ENCODE results near the gene MVB12B.

MVB12B gene

GRCh38 chr9:126321742-126322141, 4.9 kb upstream of the MVB12B start:
- Histone ChIP-seq H3K9ac (ENCODE audit: low read length) (no peak overlapping the region), H3K4me1 (ENCODE audit: insufficient read depth, low read length) (peaks cover 6% of the 10 kb centered on the region), H3K4me3 (ENCODE audit: low read depth in 1 of 2, low read length in 2 of 2) (no peak overlapping the region), H3K9me3 (ENCODE audit: low read length) (no peaks in the 10 kb centered on the region), H3K27ac (ENCODE audit: low read depth, low read length) (no peak overlapping the region), H3K36me3 (ENCODE audit: insufficient read depth, low read length) (no peaks in the 10 kb centered on the region), H3K27me3 (ENCODE audit: control insufficient read depth in 1 of 2, insufficient read depth in 2 of 2, low read length in 2 of 2) (no peaks in the 10 kb centered on the region)

- H3K4me3 ChIP-seq (ENCODE audit: low read depth in 1 of 2, low read length in 2 of 2) = peak overlapping the region; percentile 38 to 59
- H3K9me3 ChIP-seq (ENCODE audit: low read length) = no peaks in the 10 kb centered on the region
- H3K9ac ChIP-seq (ENCODE audit: low read length) = no peak overlapping the region
- H3K4me1 ChIP-seq (ENCODE audit: insufficient read depth, low read length) = peaks cover 19% of the 10 kb centered on the region
- H3K36me3 ChIP-seq (ENCODE audit: insufficient read depth, low read length) = no peaks in the 10 kb centered on the region
- peak overlapping the region; percentile 63 for H3K27ac ChIP-seq (ENCODE audit: low read depth, low read length)
- no peaks in the 10 kb centered on the region for H3K27me3 ChIP-seq (ENCODE audit: control insufficient read depth in 1 of 2, insufficient read depth in 2 of 2, low read length in 2 of 2)
These were observed 808 bp upstream of the MVB12B start for GRCh38 chr9:126325821-126326220.

GRCh38 chr9:126327006-126327713, 531 bp downstream of the MVB12B start:
- H3K4me3 ChIP-seq (ENCODE audit: low read depth in 1 of 2, low read length in 2 of 2) = peak overlapping the region; percentile 71 to 77
- H3K4me1 ChIP-seq (ENCODE audit: insufficient read depth, low read length) = peaks cover 19% of the 10 kb centered on the region
- H3K36me3 ChIP-seq (ENCODE audit: insufficient read depth, low read length) = no peaks in the 10 kb centered on the region
- no peaks in the 10 kb centered on the region for H3K9me3 ChIP-seq (ENCODE audit: low read length)
- peak overlapping the region; percentile 70 for H3K27ac ChIP-seq (ENCODE audit: low read depth, low read length)
- peak overlapping the region; percentile 55 for H3K9ac ChIP-seq (ENCODE audit: low read length)
- H3K27me3 ChIP-seq (ENCODE audit: control insufficient read depth in 1 of 2, insufficient read depth in 2 of 2, low read length in 2 of 2) = no peaks in the 10 kb centered on the region

- Histone ChIP-seq H3K9ac (ENCODE audit: low read length) (peak overlapping the region; percentile 55), H3K4me3 (ENCODE audit: low read depth in 1 of 2, low read length in 2 of 2) (peak overlapping the region; percentile 71 to 77), H3K9me3 (ENCODE audit: low read length) (no peaks in the 10 kb centered on the region), H3K36me3 (ENCODE audit: insufficient read depth, low read length) (no peaks in the 10 kb centered on the region), H3K27ac (ENCODE audit: low read depth, low read length) (peak overlapping the region; percentile 70), H3K4me1 (ENCODE audit: insufficient read depth, low read length) (peaks cover 19% of the 10 kb centered on the region), H3K27me3 (ENCODE audit: control insufficient read depth in 1 of 2, insufficient read depth in 2 of 2, low read length in 2 of 2) (no peaks in the 10 kb centered on the region)
These were observed 1.1 kb downstream of the MVB12B start for GRCh38 chr9:126327714-126328185.

GRCh38 chr9:126328407-126328806, 1.8 kb downstream of the MVB12B start:
- peaks cover 20% of the 10 kb centered on the region for H3K4me1 ChIP-seq (ENCODE audit: insufficient read depth, low read length)
- no peak overlapping the region for H3K27ac ChIP-seq (ENCODE audit: low read depth, low read length)
- H3K4me3 ChIP-seq (ENCODE audit: low read depth in 1 of 2, low read length in 2 of 2) = no peak overlapping the region

GRCh38 chr9:126329476-126330275, 3.0 kb downstream of the MVB12B start:
- H3K9ac ChIP-seq (ENCODE audit: low read length) = no peak overlapping the region
- no peaks in the 10 kb centered on the region for H3K27me3 ChIP-seq (ENCODE audit: control insufficient read depth in 1 of 2, insufficient read depth in 2 of 2, low read length in 2 of 2)
- no peaks in the 10 kb centered on the region for H3K9me3 ChIP-seq (ENCODE audit: low read length)
- H3K4me1 ChIP-seq (ENCODE audit: insufficient read depth, low read length) = peaks cover 33% of the 10 kb centered on the region
- no peaks in the 10 kb centered on the region for H3K36me3 ChIP-seq (ENCODE audit: insufficient read depth, low read length)
- no peak overlapping the region for H3K4me3 ChIP-seq (ENCODE audit: low read depth in 1 of 2, low read length in 2 of 2)
- no peak overlapping the region for H3K27ac ChIP-seq (ENCODE audit: low read depth, low read length)

More at GRCh38 chr9:126328407-126328806, 1.8 kb downstream of the MVB12B start:
- no peaks in the 10 kb centered on the region for H3K27me3 ChIP-seq (ENCODE audit: control insufficient read depth in 1 of 2, insufficient read depth in 2 of 2, low read length in 2 of 2)
- no peak overlapping the region for H3K9ac ChIP-seq (ENCODE audit: low read length)
- no peaks in the 10 kb centered on the region for H3K9me3 ChIP-seq (ENCODE audit: low read length)
- no peaks in the 10 kb centered on the region for H3K36me3 ChIP-seq (ENCODE audit: insufficient read depth, low read length)

GRCh38 chr9:126330536-126330935, 3.9 kb downstream of the MVB12B start:
- Histone ChIP-seq H3K4me3 (ENCODE audit: low read depth in 1 of 2, low read length in 2 of 2) (no peak overlapping the region), H3K9me3 (ENCODE audit: low read length) (no peaks in the 10 kb centered on the region), H3K9ac (ENCODE audit: low read length) (no peak overlapping the region), H3K27me3 (ENCODE audit: control insufficient read depth in 1 of 2, insufficient read depth in 2 of 2, low read length in 2 of 2) (no peaks in the 10 kb centered on the region), H3K36me3 (ENCODE audit: insufficient read depth, low read length) (no peaks in the 10 kb centered on the region), H3K27ac (ENCODE audit: low read depth, low read length) (no peak overlapping the region), H3K4me1 (ENCODE audit: insufficient read depth, low read length) (peaks cover 40% of the 10 kb centered on the region)

GRCh38 chr9:126331964-126332748, 5.5 kb downstream of the MVB12B start:
- Histone ChIP-seq H3K36me3 (ENCODE audit: insufficient read depth, low read length) (no peaks in the 10 kb centered on the region), H3K27ac (ENCODE audit: low read depth, low read length) (no peak overlapping the region), H3K27me3 (ENCODE audit: control insufficient read depth in 1 of 2, insufficient read depth in 2 of 2, low read length in 2 of 2) (no peaks in the 10 kb centered on the region), H3K4me3 (ENCODE audit: low read depth in 1 of 2, low read length in 2 of 2) (no peak overlapping the region), H3K4me1 (ENCODE audit: insufficient read depth, low read length) (peaks cover 34% of the 10 kb centered on the region), H3K9me3 (ENCODE audit: low read length) (no peaks in the 10 kb centered on the region), H3K9ac (ENCODE audit: low read length) (no peak overlapping the region)

- Histone ChIP-seq H3K9me3 (ENCODE audit: low read length) (no peaks in the 10 kb centered on the region), H3K4me1 (ENCODE audit: insufficient read depth, low read length) (peaks cover 36% of the 10 kb centered on the region), H3K4me3 (ENCODE audit: low read depth in 1 of 2, low read length in 2 of 2) (no peak overlapping the region), H3K9ac (ENCODE audit: low read length) (no peak overlapping the region), H3K27me3 (ENCODE audit: control insufficient read depth in 1 of 2, insufficient read depth in 2 of 2, low read length in 2 of 2) (no peaks in the 10 kb centered on the region), H3K36me3 (ENCODE audit: insufficient read depth, low read length) (no peaks in the 10 kb centered on the region), H3K27ac (ENCODE audit: low read depth, low read length) (no peak overlapping the region)
These were observed 8.3 kb downstream of the MVB12B start for GRCh38 chr9:126334721-126335621.

- no peaks in the 10 kb centered on the region for H3K9me3 ChIP-seq (ENCODE audit: low read length)
- no peak overlapping the region for H3K4me3 ChIP-seq (ENCODE audit: low read depth in 1 of 2, low read length in 2 of 2)
- H3K9ac ChIP-seq (ENCODE audit: low read length) = no peak overlapping the region
- H3K27me3 ChIP-seq (ENCODE audit: control insufficient read depth in 1 of 2, insufficient read depth in 2 of 2, low read length in 2 of 2) = no peaks in the 10 kb centered on the region
- peaks cover 45% of the 10 kb centered on the region for H3K4me1 ChIP-seq (ENCODE audit: insufficient read depth, low read length)
- H3K27ac ChIP-seq (ENCODE audit: low read depth, low read length) = no peak overlapping the region
- peaks cover under 1% of the 10 kb centered on the region for H3K36me3 ChIP-seq (ENCODE audit: insufficient read depth, low read length)
These were observed 9.5 kb downstream of the MVB12B start for GRCh38 chr9:126335837-126336735.
